ENCODE measurements around the gene TEK. TPM values are rescaled to one million over a fixed set of nuclear protein-coding genes. Genes with fewer than 3 reads are reported as not detected.

TEK gene
- total and polyA plus RNA-seq, 2 experiments from 2014 or later, result 5.0 to 10.2 TPM

- TF ChIP-seq EZH2 (IDR thresholded peaks at IDR 0.05; ENCODE audit: insufficient read depth, poor library complexity, severe bottlenecking) (no peak), EZH2phosphoT487 (IDR thresholded peaks at IDR 0.05; ENCODE audit: insufficient read depth, low read depth) (no peak)
- Histone ChIP-seq H3K27ac (peak overlapping the region; percentile 76), H2AFZ (0 out of 2 replicates have a peak overlapping the region, but pooled peaks have one; percentile 38), H4K20me1 (ENCODE audit: insufficient read depth) (no peaks in the 10 kb centered on the region), H3K9me3 (ENCODE audit: low read depth) (no peaks in the 10 kb centered on the region), H3K9ac (peak overlapping the region; percentile 51), H3K4me1 (ENCODE audit: insufficient read depth) (peaks cover 34% of the 10 kb centered on the region), H3K36me3 (ENCODE audit: low read depth) (no peaks in the 10 kb centered on the region), H3K4me2 (ENCODE audit: unreplicated experiment) (peak overlapping the region; percentile 78), H3K27me3 (replicated peaks; ENCODE audit: insufficient read depth) (no peaks in the 10 kb centered on the region), H3K4me3 (peak overlapping the region; percentile 51), H3F3A (ENCODE audit: insufficient read depth) (peaks cover 24% of the 10 kb centered on the region), H3K79me2 (ENCODE audit: insufficient read depth) (no peaks in the 10 kb centered on the region), H3K9me2 (ENCODE audit: insufficient read depth) (no peaks in the 10 kb centered on the region)
- in situ Hi-C loops (cut with MboI), result no loop called here
- DNase-seq, result peak; percentile 97
- WGBS, 2 experiments (ENCODE audit: low coverage in 1 of 2, low lambda C conversion rate in 2 of 2, missing lambda C conversion rate in 2 of 2), result 2 to 4% methylated on average over 3 of the region's 3 CpGs
These were observed 14.3 kb upstream of the TEK start for GRCh38 chr9:27094640-27095298.

- 93% methylated on average over 2 of the region's 2 CpGs for WGBS, 2 experiments (ENCODE audit: low coverage in 1 of 2, low lambda C conversion rate in 2 of 2, missing lambda C conversion rate in 2 of 2)
- no peak overlapping the region for H3K9ac ChIP-seq
These were observed 1.8 kb upstream of the TEK start for GRCh38 chr9:27107241-27107640.

GRCh38 chr9:27109621-27110020 lies 596 bp downstream of the TEK start:
- peaks cover 17% of the 10 kb centered on the region for H3K79me2 ChIP-seq (ENCODE audit: insufficient read depth)
- H3K27ac ChIP-seq, result peak overlapping the region; percentile 46
- peak overlapping the region; percentile 96 for H2AFZ ChIP-seq
- no peaks in the 10 kb centered on the region for H3K9me3 ChIP-seq (ENCODE audit: low read depth)
- H3K27me3 ChIP-seq (replicated peaks; ENCODE audit: insufficient read depth), result no peaks in the 10 kb centered on the region
- peaks cover 18% of the 10 kb centered on the region for H3F3A ChIP-seq (ENCODE audit: insufficient read depth)
- in situ Hi-C loops (cut with MboI), result no loop called here
- H3K4me1 ChIP-seq (ENCODE audit: insufficient read depth), result peaks cover 34% of the 10 kb centered on the region
- WGBS, 2 experiments (ENCODE audit: low coverage in 1 of 2, low lambda C conversion rate in 2 of 2, missing lambda C conversion rate in 2 of 2), result 76 to 79% methylated on average over 2 of the region's 2 CpGs
- peak overlapping the region; percentile 93 for H3K4me2 ChIP-seq (ENCODE audit: unreplicated experiment)
- peak overlapping the region; percentile 73 for H3K9ac ChIP-seq
- peak; percentile 20 for DNase-seq
- no peaks in the 10 kb centered on the region for H3K36me3 ChIP-seq (ENCODE audit: low read depth)
- H3K4me3 ChIP-seq, result peak overlapping the region; percentile 74
- no peak for TF ChIP-seq EZH2 (IDR thresholded peaks at IDR 0.05; ENCODE audit: insufficient read depth, poor library complexity, severe bottlenecking)
- no peak for TF ChIP-seq EZH2phosphoT487 (IDR thresholded peaks at IDR 0.05; ENCODE audit: insufficient read depth, low read depth)
- no peaks in the 10 kb centered on the region for H3K9me2 ChIP-seq (ENCODE audit: insufficient read depth)
- H4K20me1 ChIP-seq (ENCODE audit: insufficient read depth), result no peaks in the 10 kb centered on the region

More at GRCh38 chr9:27107241-27107640, 1.8 kb upstream of the TEK start:
- Histone ChIP-seq H3K4me3 (no peak overlapping the region), H3K36me3 (ENCODE audit: low read depth) (no peaks in the 10 kb centered on the region), H3K27me3 (replicated peaks; ENCODE audit: insufficient read depth) (no peaks in the 10 kb centered on the region), H3K27ac (no peak overlapping the region), H3K9me3 (ENCODE audit: low read depth) (no peaks in the 10 kb centered on the region), H3K4me1 (ENCODE audit: insufficient read depth) (peaks cover 34% of the 10 kb centered on the region), H2AFZ (no peak overlapping the region), H3K4me2 (ENCODE audit: unreplicated experiment) (no peak overlapping the region), H4K20me1 (ENCODE audit: insufficient read depth) (no peaks in the 10 kb centered on the region), H3F3A (ENCODE audit: insufficient read depth) (peaks cover 18% of the 10 kb centered on the region), H3K9me2 (ENCODE audit: insufficient read depth) (no peaks in the 10 kb centered on the region), H3K79me2 (ENCODE audit: insufficient read depth) (peaks cover 17% of the 10 kb centered on the region)
- no peak for TF ChIP-seq EZH2 (IDR thresholded peaks at IDR 0.05; ENCODE audit: insufficient read depth, poor library complexity, severe bottlenecking)
- TF ChIP-seq EZH2phosphoT487 (IDR thresholded peaks at IDR 0.05; ENCODE audit: insufficient read depth, low read depth), result no peak
- DNase-seq, result no peak
- in situ Hi-C loops (cut with MboI), result no loop called here

- in situ Hi-C loops (cut with MboI), result no loop called here
- Histone ChIP-seq H3K36me3 (ENCODE audit: low read depth) (no peaks in the 10 kb centered on the region), H3K27ac (0 out of 2 replicates have a peak overlapping the region, but pooled peaks have one; percentile 46), H3K4me2 (ENCODE audit: unreplicated experiment) (peak overlapping the region; percentile 93), H3K4me1 (ENCODE audit: insufficient read depth) (peaks cover 34% of the 10 kb centered on the region), H3F3A (ENCODE audit: insufficient read depth) (peaks cover 18% of the 10 kb centered on the region), H3K9ac (peak overlapping the region; percentile 73), H3K9me2 (ENCODE audit: insufficient read depth) (no peaks in the 10 kb centered on the region), H3K9me3 (ENCODE audit: low read depth) (no peaks in the 10 kb centered on the region), H3K79me2 (ENCODE audit: insufficient read depth) (peaks cover 17% of the 10 kb centered on the region), H2AFZ (peak overlapping the region; percentile 96; the same call in 1 of the 2 replicates), H4K20me1 (ENCODE audit: insufficient read depth) (no peaks in the 10 kb centered on the region), H3K4me3 (peak overlapping the region; percentile 74), H3K27me3 (replicated peaks; ENCODE audit: insufficient read depth) (no peaks in the 10 kb centered on the region)
- 71 to 73% methylated on average over 4 of the region's 4 CpGs for WGBS, 2 experiments (ENCODE audit: low coverage in 1 of 2, low lambda C conversion rate in 2 of 2, missing lambda C conversion rate in 2 of 2)
- DNase-seq, result no peak
- no peak for TF ChIP-seq EZH2phosphoT487 (IDR thresholded peaks at IDR 0.05; ENCODE audit: insufficient read depth, low read depth)
- TF ChIP-seq EZH2 (IDR thresholded peaks at IDR 0.05; ENCODE audit: insufficient read depth, poor library complexity, severe bottlenecking), result no peak
These were observed 1.2 kb downstream of the TEK start for GRCh38 chr9:27110181-27110580.

Measured in GM23248 (cell line).